ENCODE measurements around the gene NRM.

Gene NRM

DNA sequence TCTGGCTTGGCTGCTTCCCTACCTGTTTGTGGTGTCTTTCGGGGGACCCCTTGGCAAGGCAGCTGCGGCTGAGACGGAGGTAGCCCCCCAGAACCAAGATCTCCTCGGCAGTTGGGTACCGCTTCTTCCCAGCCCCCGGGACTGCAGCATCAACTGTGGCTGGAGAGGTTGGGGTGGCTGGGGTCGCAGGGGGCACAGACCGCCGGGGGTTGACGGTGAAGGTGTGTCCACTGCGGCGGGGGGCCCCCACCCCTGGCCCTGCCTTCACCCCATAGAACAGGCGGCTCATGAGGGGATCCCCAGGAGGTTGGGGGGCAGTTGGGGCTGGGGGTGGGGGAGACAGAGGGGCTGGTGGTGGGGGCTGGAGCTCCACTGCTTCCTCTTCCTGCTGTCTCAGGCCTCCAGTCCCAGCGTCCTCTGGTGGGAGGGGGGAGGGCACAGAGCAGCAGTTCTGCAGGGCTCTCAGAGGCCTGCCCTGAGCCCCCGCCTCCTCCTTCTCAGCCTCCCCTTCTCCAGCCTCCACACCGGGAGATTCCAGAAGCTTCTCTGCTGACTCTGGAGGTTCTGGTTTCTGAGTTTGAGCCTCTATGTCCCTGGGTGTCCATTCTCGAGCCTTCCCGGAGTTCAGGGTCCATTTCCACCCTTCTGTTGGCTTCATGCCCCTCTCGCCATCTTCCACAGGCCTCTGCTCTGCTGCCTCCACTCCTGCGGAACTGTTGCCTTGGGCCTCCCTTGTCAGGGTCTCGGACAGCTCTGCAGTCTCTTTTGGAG lies 6.2 kb downstream of the NRM start:
- H3K4me3 ChIP-seq (ENCODE audit: low read depth, low read length) = peak overlapping the region; percentile 74
- no peaks in the 10 kb centered on the region for H3K27me3 ChIP-seq
- H3K36me3 ChIP-seq = peaks cover 24% of the 10 kb centered on the region
- no peaks in the 10 kb centered on the region for H3K9me3 ChIP-seq
- TF ChIP-seq, protein P1, sequence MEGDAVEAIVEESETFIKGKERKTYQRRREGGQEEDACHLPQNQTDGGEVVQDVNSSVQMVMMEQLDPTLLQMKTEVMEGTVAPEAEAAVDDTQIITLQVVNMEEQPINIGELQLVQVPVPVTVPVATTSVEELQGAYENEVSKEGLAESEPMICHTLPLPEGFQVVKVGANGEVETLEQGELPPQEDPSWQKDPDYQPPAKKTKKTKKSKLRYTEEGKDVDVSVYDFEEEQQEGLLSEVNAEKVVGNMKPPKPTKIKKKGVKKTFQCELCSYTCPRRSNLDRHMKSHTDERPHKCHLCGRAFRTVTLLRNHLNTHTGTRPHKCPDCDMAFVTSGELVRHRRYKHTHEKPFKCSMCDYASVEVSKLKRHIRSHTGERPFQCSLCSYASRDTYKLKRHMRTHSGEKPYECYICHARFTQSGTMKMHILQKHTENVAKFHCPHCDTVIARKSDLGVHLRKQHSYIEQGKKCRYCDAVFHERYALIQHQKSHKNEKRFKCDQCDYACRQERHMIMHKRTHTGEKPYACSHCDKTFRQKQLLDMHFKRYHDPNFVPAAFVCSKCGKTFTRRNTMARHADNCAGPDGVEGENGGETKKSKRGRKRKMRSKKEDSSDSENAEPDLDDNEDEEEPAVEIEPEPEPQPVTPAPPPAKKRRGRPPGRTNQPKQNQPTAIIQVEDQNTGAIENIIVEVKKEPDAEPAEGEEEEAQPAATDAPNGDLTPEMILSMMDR (IDR thresholded peaks at IDR 0.05; ENCODE audit: low read depth, low read length) = no peak
- DNase-seq = peak; percentile 48
- H3K4me1 ChIP-seq = peaks cover 14% of the 10 kb centered on the region

DNA sequence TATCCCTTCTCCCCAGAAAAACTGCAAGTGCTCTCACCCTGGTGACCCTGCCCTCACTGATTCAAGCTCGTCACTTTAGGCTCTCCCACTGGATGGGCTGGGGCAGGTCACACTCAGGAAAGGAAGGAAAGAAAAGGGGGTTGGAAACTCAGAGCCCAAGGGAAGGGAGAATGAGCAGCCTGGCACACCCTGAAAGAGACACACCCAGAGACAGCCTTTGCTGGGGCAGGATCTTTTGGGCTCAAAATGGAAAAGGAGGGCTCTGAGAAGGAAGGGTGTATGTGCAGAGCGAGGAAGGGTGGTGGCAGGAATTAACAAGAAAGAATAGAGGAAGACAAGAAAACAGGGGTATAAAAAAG lies 6.8 kb downstream of the NRM start:
- Histone ChIP-seq H3K9me3 (no peaks in the 10 kb centered on the region), H3K4me1 (peaks cover 16% of the 10 kb centered on the region), H3K4me3 (ENCODE audit: low read depth, low read length) (peak overlapping the region; percentile 74), H3K27me3 (no peaks in the 10 kb centered on the region), H3K36me3 (peaks cover 27% of the 10 kb centered on the region)
- TF ChIP-seq, protein P1 (IDR thresholded peaks at IDR 0.05; ENCODE audit: low read depth, low read length) = no peak
- DNase-seq = no peak

DNA sequence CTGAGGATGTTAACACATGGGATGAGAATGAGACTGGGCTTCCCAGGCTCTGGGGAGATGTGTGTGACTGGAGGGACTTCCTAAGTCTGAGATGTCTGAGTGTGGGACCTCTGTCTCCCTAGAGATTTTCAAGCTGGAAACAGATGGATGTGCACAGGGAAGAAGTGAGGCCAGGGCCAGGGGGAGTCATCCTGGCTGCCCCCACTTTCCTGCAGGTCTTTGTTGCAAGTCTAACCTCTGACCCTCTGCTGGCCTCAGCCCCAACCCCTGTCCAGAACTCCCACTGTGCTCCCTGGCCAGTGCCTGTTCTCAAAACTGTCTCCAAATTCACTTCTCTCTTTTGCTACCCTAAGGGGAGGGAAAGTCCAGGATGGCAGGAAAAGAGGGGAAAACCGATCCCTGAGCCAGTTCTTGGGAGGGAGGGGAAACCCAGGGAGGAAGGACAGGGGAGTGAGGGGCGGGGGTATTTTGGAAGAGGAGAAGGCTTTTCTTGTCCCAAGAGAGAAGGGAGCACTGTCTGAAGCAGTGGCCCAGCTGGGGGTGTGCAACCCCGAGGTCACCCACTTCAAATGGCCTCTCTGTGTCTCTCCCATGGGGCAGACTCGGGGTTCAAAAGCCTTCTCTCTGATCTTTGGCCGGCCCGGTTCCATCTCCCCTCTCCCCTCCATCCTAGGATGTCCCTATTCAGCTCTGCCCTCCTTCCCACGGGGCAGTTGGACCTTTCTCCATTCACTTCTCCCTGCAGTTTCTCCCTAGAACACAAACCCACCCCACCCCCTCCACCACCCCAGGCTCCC lies 7.4 kb downstream of the NRM start:
- DNase-seq = no peak
- peaks cover 16% of the 10 kb centered on the region for H3K4me1 ChIP-seq
- H3K36me3 ChIP-seq = peaks cover 32% of the 10 kb centered on the region

DNA sequence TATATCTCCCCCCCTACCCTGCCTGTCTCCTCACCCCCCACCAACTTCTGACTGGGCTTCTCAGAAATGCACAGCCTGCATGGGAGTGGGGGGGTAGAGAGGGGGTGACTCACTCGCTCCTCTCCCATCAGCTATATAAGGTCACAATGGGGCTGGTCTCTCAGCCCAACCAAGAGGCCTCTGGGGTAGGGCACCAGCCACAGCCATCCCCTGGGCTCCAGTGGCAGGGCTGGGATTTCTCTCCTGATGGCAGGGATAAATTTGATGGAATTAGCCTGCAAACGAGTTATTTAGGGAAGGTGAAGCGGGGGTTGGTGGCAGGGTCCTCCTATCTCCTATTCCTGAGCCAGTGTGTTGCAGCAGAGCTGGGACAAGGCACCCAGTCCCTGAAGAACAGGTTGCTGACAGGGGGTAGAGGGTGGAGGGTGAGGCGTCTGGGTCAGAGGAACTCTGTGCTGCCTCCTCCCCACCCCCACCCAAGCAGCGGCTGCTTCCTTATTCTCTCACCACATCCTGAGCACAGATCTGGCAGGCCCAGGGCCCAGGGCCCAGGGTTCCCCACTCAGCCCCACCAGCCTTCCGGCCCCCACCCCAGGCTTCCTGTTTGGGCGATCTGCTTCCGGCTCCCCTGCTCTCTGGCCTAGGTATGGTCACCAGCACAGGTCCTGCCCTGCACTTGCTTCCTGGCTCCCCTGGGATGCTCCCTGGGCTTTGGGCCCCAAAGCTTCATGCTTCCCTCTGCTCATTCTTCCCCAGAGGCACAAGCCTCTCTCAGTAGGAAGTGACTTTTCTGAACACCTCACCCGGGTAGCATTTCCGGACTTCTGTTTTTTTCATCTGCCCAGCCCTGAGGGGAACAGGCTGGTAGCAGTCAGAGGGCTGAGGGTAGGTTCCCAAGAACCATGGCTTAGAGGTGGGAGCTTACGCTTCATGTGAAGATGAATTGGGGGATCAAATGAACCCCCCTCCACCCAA lies 8.4 kb downstream of the NRM start:
- Histone ChIP-seq H3K9me3 (no peaks in the 10 kb centered on the region), H3K4me3 (ENCODE audit: low read depth, low read length) (peak overlapping the region; percentile 74), H3K27me3 (no peaks in the 10 kb centered on the region), H3K4me1 (peaks cover 11% of the 10 kb centered on the region), H3K36me3 (peaks cover 37% of the 10 kb centered on the region)
- peak; percentile 77 for DNase-seq
- TF ChIP-seq, protein P1 (IDR thresholded peaks at IDR 0.05; ENCODE audit: low read depth, low read length) = no peak

More for the DNA sequence above, 7.4 kb downstream of the NRM start:
- peak overlapping the region; percentile 74 for H3K4me3 ChIP-seq (ENCODE audit: low read depth, low read length)
- H3K27me3 ChIP-seq = no peaks in the 10 kb centered on the region
- H3K9me3 ChIP-seq = no peaks in the 10 kb centered on the region
- TF ChIP-seq, protein P1 (IDR thresholded peaks at IDR 0.05; ENCODE audit: low read depth, low read length) = no peak

DNA sequence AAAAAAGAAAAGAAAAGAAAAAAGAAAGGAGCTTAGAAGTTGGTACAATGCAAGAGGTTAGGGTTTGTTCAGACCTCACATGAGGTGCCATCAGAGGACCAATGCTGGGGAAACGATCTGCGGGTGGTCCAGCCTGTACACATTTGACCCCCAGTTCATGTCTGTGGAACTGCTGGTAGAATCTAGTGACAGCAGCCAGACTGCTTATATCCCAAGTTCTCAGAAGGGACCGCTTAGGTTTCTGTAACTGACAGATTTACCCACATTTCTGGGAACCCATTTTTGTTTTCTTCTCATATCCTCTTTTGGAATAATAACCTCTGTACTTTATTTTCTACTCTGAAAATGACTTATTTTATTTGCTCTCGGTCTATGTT lies 9.0 kb downstream of the NRM start:
- TF ChIP-seq, protein P1 (IDR thresholded peaks at IDR 0.05; ENCODE audit: low read depth, low read length) = no peak
- Histone ChIP-seq H3K4me1 (peaks cover 11% of the 10 kb centered on the region), H3K9me3 (no peaks in the 10 kb centered on the region), H3K27me3 (no peaks in the 10 kb centered on the region), H3K36me3 (peaks cover 44% of the 10 kb centered on the region), H3K4me3 (ENCODE audit: low read depth, low read length) (peak overlapping the region; percentile 74)
- no peak for DNase-seq
